H54 (cell line): ENCODE data around the gene RPS23.

Source experiments
- DNase-seq: peaks from one replicate; pipeline ENCODE4 v3.0.0; 2011; ENCODE audit warnings: low spot score, mixed read lengths; ENCODE audit not compliant: insufficient read length
- FAIRE-seq: peaks from 3 replicates; lab custom pipeline; 2011; peaks lifted over from hg19 to GRCh38; lab: Jason Lieb, UNC
- POLR2A ChIP-seq: IDR thresholded peaks from 2 replicates; pipeline ENCODE4 v1.6.1; 2011; ENCODE audit warnings: low read depth, mild to moderate bottlenecking, low read length

The RPS23 gene

DNA sequence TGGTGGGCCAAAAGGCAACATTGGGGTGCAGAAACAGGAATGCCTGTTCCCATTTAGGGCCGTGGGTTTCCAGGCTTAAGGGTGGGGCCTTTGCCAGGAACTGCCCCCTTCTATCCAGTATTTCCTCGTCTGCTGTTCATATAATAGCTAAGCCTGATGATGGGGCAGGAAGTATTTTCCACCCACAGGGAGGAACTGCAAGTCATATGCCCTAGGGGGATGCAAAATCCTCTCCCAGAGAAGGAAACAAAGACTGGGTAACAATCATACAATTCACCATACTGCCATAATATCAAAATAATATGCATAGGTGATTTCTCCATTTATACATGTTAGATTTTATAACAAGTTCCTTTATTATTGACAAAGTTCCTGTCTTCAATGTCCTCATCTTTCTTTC, 20.5 kb upstream of the RPS23 start:
- DNase-seq = no peak
- FAIRE-seq = no peak
- TF ChIP-seq POLR2A = no peak

DNA sequence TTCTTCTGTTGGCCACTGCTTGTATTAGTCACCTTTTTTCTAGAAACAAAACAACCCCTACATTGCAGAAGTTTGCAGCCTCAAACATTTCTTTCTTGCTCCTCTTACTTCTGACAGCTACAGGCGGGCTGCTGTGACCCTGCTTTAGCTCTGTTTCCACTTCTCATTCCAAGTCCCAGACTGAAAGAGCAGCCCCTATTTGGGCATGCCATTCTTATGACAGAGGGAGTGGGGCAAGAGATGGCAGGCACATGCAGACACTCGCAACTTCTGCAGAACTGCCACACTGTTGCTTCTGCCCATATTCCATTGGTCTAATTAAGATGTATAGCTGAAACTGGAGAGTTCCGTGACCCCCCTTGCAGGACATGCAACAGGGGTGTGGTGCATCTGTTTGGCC, 19.6 kb upstream of the RPS23 start:
- no peak for TF ChIP-seq POLR2A
- no peak for DNase-seq
- FAIRE-seq = no peak

DNA sequence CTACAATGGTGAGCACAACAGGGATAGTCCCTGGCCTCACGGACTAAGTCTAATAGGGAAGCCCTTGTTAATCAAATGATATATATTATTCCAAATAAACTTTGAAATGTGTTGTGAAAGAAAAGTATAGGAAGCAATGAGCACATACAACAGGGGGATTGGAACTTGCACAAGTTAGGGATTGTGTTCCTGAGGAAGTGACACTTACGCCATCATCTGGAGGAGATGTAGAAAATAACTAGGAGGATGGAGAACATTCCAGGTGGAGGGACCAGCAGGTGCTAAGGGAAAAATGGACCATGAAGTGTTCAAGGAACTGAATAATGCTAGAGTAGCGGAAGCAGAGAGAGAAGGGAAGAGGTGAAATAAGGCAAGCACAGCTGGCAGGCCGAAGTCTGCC, 18.8 kb upstream of the RPS23 start:
- TF ChIP-seq POLR2A = no peak
- DNase-seq (no peak), FAIRE-seq (no peak)

DNA sequence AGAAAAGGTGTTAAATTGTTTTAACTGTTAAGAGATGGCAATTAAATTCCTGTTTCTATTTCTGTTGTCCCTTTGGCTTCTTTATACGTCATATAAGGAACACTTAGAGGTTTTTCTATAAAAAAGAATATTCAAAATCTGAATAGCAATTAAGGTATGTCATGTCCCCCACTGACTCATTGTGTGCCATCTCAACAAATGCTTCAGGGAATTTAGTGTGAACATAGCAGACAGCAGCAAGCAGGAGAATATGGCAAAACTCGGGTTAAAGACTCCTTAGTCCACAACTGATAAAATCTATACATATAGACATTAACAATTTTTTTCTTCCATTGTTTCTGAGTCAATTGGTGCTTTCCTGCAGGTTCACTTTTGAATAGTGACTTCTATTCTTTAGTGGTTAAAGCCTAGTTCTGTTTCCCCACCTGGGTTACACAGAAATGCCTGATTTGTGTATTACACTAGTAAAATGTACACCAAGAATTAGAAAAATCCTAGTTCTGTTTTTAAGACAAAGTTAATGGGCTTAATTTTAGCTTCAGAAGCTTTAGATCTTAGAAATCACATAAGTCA, 17.9 kb upstream of the RPS23 start:
- TF ChIP-seq POLR2A = no peak
- FAIRE-seq (no peak), DNase-seq (no peak)

DNA sequence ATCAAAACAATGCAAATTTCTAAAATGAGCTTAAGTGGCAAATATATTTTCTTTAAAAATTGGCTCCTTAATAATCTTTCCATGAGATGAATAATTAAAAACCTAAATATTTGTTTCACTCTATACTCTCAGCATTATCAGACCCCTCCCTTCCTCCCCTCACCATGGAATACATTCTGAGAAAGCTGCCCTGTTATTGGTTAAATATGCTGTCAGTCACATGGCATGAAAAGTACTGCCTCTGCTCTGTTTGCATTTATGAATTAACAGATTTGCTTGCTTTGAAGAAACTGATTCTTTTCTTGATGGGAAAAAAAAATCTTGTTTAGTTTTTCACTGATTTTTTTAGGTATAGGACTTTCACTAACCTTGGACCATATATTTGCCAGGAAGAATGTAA, 17.0 kb upstream of the RPS23 start:
- DNase-seq = no peak
- no peak for FAIRE-seq
- no peak for TF ChIP-seq POLR2A

DNA sequence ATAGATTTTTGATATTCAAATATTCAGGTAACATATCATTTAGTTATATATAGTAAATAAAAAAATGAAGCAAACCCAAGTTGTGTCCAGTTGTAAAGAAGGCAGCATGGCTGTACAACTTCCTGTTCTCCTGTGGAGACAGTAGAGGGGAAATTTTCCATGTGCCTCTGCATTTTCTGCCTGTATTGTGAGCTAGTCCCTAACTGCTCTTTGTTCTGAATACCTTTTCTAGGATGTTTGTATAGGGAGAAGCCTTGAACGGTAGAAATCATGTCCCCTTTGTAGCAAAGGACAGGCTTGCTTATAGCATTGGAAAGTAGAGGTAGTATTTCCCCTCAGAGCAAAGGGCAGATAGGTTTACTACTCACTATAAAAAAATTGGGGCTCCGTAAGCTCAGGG, 13.3 kb upstream of the RPS23 start:
- no peak for TF ChIP-seq POLR2A
- DNase-seq (no peak), FAIRE-seq (no peak)

DNA sequence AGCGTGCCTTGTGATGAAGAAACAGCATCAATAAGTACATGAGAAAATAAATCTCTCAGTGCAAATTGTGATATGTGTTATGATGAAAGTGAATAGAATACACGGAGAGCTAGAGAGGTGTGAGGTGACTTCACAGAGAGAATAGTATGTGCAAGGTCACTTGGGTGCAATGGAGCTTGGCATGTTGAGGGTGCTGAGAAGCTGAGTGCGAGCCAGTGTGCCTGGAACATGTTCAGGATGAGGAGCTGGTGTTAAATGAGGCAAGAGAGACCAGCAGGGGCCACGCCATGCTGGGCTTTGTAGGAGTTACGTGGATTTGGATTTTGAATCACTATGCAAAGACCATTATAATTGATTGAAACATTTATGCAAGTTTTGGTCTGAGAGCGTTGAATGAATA, 12.8 kb upstream of the RPS23 start:
- TF ChIP-seq POLR2A = no peak
- no peak for FAIRE-seq

DNA sequence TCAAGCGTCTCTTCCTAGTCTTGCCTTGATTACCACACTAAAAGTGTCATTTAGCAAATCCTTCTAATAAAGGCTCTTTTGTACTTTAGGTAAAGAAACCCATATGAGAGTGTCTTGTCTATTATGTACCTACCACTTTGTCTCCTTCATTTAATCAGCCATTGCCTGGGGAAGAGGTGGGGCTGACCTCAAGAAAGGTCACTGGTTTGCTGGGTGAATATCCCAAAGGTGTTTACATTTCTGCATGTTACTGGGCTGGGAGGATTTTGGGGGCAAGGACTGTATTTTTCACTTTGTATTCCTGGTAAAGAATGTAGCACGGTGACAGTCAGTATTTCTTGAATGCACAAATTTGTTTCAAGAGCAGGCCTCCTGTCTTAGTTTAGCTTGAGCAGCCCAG, 11.9 kb upstream of the RPS23 start:
- no peak for FAIRE-seq
- DNase-seq = no peak
- TF ChIP-seq POLR2A = no peak

More for the DNA sequence above, 12.8 kb upstream of the RPS23 start:
- no peak for DNase-seq

DNA sequence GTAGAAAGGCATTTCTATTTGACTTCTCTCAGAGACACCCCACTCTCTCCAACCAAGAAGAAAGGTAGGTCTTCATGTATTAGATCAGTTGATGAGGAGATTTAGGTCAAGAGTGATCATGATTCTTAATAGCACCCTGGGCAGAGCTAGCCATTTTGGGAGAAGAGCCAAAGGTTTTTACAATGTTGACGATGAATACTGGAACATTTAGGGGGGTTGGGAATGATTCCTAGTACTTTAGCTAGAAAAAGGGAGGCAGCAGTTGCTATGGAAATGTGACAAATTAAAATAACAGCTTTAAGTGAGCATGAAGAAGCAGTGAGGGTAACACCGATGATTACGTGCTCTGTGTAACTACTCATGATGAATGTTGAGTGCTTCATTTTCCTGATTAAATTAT, 9.5 kb upstream of the RPS23 start:
- DNase-seq (no peak), FAIRE-seq (no peak)
- TF ChIP-seq POLR2A = no peak

DNA sequence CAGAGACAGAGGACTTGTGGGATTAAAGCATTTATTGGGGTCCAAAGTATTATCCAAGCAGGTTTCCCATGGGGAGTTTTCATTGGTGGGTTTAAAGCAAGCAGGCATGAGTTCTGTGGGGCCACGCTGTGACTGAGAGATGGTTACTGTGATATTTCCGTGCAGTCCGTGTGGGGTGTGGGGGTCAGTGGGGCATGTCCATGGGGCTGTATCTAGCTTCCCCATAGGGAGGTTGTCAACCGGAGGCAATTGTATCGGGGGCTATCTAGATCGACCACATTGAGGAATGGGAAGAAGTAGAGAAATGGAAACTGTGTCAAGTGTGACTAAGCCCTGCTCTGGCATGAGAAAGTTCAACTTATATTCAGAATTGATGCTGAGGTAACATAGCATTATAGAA, 7.1 kb upstream of the RPS23 start:
- FAIRE-seq (no peak), DNase-seq (no peak)
- TF ChIP-seq POLR2A = no peak

DNA sequence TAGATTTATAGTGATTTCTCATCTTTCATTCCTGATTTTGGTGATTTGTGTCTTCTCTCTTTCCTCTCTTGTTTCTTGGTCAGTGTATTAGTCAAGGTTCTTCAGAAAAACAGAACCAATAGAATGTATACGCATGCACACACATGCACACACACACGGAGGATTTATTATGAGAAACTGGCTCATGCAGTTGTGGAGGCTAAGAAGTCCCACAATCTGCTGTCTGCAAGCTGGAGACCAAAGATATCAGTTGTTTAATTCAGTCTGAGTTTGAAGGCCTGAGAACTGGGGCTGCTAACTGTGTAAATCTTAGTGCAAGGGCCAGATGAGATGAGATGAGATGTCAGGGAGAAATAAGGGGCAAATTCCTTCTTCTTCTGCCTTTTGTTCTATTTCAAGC, 5.7 kb upstream of the RPS23 start:
- FAIRE-seq (no peak), DNase-seq (no peak)
- no peak for TF ChIP-seq POLR2A

DNA sequence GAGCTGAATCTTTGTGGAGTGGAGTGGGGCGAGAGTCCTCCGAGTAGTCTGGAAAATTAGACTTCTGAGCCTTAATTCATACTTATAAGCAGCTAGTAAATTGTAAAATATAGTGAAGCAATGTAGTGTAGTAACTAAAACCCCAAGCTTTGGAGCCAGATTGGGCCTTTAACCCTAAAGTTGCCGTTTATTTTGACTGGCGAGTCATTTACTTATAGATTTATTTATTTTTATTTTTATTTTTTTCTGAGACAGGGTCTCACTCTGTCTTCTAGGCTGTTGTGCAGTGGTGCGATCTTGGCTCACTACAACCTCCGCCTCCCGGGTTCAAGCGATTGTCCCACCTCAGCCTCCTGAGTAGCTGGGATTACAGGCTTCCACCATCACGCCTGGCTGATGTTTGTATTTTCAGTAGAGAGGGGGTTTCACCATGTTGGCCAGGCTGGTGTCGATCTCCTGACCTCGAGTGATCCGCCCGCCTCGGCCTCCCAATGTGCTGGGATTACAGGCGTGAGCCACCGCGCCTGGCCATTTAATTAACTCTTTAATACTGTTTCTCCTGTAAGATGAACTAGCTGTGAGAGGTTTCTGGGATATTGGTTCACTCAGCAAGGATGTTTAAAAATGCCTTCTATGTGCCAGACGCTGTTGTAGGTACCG, 687 bp upstream of the RPS23 start:
- DNase-seq (no peak), FAIRE-seq (no peak)
- TF ChIP-seq POLR2A = no peak; the same call in 1 of the 2 replicates

DNA sequence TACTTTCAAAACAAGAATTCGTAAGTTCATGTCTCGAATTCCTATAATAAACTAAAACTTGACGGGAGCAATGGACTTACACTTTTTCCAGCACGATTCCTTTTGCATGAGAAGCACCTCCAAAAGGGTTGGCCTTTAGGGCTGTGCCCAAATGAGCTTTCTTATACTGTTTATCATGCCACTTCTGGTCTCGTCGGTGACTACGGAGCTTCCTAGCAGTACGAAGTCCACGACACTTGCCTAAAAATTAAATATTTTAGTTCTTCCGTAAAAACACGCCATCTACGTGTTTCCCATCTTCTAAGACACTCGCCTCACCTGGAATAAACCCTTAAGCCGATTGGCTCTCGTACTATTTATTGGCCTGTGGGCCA, 554 bp downstream of the RPS23 start:
- DNase-seq = no peak
- TF ChIP-seq POLR2A = no peak
- FAIRE-seq = no peak

DNA sequence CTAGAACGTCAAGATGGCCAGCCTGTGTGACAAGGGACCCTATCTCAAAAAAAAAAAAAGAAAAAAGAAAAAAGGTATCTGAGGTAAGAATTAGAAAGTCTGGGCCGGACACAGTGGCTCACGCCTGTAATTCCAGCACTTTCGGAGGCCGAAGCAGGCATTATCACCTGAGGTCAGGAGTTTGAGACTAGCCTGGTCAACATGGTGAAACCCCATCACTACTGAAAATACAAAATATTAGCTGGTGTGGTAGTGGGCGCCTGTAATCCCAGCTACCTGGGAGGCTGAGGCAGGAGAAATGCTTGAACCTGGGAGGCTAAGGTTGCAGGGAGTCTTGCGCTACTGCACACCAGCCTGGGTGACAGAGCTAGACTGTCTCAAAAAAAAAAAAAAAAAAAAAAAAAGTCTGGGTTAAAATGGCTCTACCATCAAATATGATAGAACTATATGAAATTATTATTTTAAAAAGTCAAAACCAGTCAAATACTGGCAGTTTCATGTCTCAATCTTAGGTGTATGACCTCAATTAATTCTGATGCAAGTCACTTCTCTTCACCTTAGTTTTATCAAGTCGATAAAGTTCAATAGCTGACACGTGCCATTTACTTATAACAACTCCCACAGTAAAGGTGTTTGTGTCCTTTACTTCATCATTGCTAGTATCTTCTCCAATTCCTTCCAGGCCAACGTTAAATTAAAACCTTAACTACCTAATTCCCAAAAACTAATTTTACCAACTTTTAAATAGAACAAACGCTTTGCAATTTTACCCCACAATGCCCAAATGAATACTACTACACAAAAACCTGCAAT, 1.1 kb downstream of the RPS23 start:
- TF ChIP-seq POLR2A = no peak
- no peak for DNase-seq
- FAIRE-seq = no peak
